Measurements from ENCODE around the gene CACNA1C.

- TF ChIP-seq CTCF (IDR thresholded peaks at IDR 0.05), result no peak
- TF ChIP-seq POLR2A (IDR thresholded peaks at IDR 0.05), result no peak
Observed at GRCh38 chr12:2606186-2606910, 553.6 kb downstream of the CACNA1C start.

Measured in esophagus squamous epithelium (tissue), 4 donors.